Dedifferentiated amniotic fluid mesenchymal stem cell (primary cell): ENCODE results near the gene IFNG-AS1.
A peak's percentile ranks its signal among the peaks of the same experiment; 100 is the strongest.

Source experiments
- DNase-seq: peaks from one replicate; pipeline ENCODE4 v3.0.0-alpha.2; 2016; ENCODE audit errors: extremely low spot score

The IFNG-AS1 gene

DNA sequence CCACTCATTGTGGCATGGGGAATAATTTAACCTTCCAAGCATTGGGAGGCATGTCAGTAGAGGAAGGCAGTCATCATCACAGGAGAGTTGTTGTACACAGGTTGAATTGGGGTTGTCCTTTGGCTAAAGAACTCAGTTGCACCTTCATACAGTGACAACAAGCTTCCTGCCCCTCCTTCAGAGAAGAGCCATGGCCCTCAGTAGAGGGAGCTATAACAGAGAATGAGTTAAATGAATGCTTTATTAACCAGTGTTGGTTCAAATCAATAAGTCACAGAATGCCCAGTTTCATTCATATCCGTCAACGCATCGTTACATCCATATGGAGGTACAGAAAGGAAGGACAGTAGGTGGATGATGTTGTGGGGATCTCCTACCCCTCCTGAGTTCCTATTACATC is 4.8 kb downstream of the IFNG-AS1 start:
- no peak for DNase-seq

DNA sequence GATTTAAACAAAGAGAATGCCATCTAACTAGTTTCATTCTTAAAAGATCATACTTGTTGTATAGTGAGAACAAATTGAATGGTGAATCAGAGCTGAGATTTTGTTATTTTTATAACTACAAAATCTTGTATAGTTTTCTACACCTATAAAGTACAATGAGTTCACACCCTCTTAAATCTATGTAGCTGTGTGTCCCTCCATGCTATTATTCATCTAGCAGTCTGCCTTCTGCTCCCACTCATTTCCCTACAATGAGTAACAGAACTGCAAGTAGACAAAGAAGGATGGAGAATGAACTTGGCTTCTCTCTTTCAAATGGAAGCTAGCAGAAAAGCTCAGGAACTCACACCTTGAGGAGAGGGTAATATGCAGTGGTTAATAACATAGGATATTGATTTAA is 7.1 kb downstream of the IFNG-AS1 start:
- DNase-seq: no peak

- no peak for DNase-seq
Observed at GRCh38 chr12:67998379-67998778, 9.1 kb downstream of the IFNG-AS1 start.

GRCh38 chr12:67999244-67999643 is 10.0 kb downstream of the IFNG-AS1 start:
- no peak for DNase-seq

- DNase-seq: peak; percentile 37
Observed at GRCh38 chr12:68001486-68002466, 12.5 kb downstream of the IFNG-AS1 start.

- DNase-seq: no peak
Observed at GRCh38 chr12:68003777-68004176, 14.5 kb downstream of the IFNG-AS1 start.

GRCh38 chr12:68007033-68007432 is 17.8 kb downstream of the IFNG-AS1 start:
- DNase-seq: no peak

DNA sequence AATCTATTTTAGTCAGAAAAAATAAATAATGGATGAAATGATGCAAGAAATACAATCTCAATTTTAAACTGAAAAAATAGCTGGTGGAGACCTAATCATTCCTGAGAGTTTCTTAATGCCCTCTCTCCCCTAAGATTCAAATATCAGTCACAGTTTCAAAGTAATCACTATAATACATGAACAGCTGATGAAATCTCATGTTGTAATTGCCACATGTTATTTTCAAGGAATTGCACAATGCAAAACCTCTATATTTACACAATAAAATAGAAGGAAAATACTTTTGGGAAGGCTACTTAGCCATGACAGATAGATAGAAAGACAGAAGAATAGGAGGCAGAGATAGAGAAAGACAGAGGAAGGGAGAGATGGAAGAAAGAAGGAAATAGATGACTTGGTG is 18.2 kb downstream of the IFNG-AS1 start:
- DNase-seq: peak; percentile 76

DNA sequence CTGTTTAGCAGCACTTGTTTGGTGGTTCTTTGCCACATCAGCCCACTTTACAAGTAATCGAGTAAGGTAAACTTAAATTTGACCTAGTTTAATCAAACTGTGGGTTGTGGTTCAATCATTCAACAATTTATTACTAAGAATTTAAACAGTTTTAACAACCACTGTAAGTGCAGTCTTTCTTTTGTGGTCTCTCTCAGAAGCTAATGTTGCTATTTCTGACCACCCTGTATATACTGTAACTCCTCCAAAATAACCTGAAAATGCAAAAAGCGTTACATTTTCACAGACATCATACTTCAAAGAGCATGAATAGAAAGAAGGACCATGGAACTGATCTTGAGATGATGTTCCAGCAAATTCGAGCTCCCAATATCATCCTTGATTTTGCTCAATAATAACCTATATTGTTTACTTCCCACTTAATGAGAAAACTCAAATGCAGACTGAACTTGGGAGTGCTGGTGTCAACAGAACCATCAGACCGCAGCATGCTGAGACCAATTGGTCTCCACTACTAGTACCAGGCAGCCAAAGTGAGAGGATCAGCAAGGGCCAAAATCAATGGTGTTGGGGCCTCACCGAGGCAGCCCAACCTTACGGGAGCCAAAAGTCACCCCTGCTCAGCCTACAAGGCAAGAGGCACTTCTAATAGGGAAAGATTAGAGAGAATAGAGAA is 22.1 kb downstream of the IFNG-AS1 start:
- no peak for DNase-seq

- peak; percentile 15 for DNase-seq
Observed at GRCh38 chr12:68011882-68012207, 22.6 kb downstream of the IFNG-AS1 start.

GRCh38 chr12:68012712-68013111 is 23.5 kb downstream of the IFNG-AS1 start:
- DNase-seq: no peak

- DNase-seq: no peak
Observed at GRCh38 chr12:68013181-68013580, 23.9 kb downstream of the IFNG-AS1 start.

DNA sequence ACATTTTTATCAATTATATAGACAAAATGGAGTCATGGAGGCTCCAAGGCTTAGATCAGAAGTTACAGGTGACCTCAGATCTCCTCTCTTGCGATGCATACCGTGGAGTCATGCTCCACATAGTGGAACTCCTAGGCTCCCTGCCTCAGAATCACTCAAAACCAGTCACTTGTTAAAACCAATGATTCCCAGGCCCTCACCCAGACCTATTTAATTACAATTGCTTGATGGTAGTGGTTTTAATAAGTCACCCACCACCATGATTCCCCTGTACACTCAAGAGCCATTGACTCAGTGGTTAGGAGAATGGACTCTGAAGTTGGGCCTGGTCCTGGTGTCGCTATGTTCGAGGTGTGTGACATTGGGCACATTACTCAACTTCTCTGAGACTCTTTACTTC is 26.9 kb downstream of the IFNG-AS1 start:
- no peak for DNase-seq

DNA sequence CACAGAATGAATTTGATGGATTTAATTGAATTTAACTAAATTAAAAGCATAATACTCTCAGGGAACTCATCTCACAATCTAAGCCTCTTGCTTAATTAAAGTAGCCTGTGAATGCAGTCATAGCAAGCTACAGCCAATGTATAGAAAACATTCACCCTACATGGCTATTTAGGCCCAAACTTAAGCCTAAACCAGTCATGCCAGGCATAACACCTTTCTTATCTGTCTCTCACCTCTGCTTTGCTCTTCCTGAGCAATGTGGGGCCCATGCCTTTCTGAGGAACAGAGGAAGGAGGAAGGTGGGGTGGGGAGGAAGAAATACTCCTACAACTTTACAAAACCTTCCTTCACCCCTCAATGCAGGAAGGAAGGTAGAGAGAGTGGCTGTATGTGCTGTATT is 29.1 kb downstream of the IFNG-AS1 start:
- DNase-seq: no peak

DNA sequence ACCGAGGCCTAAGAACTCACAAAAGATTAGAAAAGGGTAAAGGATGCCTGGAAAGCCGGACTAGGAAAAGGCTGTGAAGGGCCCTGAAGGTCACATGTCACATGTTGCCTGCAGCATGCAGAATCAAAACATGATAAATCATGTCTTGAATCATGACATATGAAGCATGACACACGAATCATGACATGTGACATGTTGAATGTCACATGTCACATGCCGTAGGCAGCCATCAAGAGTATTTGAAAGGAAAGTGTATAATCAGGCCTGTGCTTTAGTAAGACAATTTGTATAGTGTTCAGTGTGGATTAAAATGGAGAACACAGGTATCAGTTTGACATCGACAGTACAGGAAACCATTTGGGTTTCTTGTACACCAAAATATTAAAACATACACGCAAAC is 30.8 kb downstream of the IFNG-AS1 start:
- no peak for DNase-seq

GRCh38 chr12:68020699-68021098 is 31.5 kb downstream of the IFNG-AS1 start:
- no peak for DNase-seq

DNA sequence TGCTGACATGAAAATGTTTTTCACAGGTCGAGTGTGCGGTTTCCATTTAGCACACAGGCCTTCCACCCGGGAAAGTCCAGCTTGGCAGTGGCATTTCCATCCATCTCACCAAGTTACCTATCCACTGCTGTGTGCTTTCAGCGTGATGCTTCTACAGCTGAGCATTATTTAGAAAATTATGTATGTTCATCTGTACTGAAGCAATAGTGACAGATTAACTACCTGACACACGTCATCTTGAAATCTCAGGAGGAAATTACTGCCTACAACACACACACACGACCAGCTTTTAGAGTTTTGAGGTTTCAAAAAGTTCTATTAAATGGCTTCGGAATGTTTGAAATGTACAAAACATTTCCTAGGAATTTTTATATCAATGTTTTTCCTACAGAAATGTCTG is 39.4 kb downstream of the IFNG-AS1 start:
- no peak for DNase-seq

GRCh38 chr12:68030248-68030647 is 41.0 kb downstream of the IFNG-AS1 start:
- no peak for DNase-seq

GRCh38 chr12:68031174-68031573 is 41.9 kb downstream of the IFNG-AS1 start:
- DNase-seq: no peak

DNA sequence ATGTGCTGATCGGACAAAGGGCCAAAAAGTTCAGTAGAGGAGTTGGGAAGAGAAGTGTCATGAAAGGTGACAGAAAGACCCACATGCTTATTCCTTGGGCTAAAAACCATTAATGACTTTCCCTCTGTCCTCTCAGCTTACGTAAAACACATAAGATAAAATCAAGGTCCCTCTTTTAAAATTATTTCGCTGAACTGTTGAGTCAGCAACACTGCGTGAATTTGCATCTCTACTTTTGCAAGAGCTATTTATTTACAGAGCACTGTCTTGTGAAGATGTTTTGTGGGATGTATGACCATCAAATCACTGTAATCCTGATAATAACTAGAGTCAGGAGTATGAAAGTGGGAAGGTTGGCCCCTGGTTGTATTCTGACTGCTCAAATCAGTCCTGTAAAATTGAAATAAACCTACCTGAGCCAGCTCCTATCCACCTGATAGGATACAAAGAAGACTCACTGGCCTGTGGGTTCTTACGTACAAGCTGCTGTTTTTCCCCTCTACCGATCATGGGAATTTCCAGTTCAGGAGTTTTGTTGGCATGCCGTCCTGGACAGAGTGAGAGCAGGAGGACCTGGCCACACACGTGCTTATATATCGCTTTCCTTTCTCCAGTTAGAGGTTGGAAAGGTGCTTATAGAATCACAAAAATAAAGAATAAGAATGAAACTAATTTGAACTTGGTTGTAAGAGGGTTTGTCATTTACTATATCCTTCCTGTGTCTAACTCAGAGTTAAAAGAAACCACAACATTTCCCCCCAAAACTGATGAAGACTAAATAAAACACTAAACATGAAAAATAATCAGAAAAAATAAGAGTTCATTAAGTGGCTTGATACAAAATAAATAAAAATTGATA is 42.9 kb downstream of the IFNG-AS1 start:
- DNase-seq: no peak

DNA sequence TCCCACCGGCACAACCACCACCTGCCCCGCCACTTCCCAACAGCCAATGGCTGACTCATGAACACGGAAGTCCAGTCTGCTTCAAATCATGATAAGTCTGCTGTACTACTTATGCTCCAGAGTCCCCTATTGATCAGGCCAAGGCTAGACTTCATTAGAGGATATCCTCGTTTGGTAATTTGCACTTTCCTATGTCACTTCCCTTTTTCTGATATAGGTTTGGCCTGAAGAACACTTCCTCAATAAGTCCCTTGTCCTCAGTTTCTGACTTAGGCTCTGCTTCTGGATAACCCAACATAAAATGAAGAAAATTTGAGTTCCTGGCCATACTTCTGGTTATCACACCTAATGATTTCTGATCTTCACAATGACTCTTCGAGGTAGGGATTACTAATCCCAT is 45.3 kb downstream of the IFNG-AS1 start:
- DNase-seq: no peak

- DNase-seq: no peak
Observed at GRCh38 chr12:68036642-68037041, 47.4 kb downstream of the IFNG-AS1 start.
